ENCODE data around the gene CPTP.

GRCh38 chr1:1338278-1338677 lies 13.7 kb downstream of the CPTP start:
- TF ChIP-seq, protein P1, sequence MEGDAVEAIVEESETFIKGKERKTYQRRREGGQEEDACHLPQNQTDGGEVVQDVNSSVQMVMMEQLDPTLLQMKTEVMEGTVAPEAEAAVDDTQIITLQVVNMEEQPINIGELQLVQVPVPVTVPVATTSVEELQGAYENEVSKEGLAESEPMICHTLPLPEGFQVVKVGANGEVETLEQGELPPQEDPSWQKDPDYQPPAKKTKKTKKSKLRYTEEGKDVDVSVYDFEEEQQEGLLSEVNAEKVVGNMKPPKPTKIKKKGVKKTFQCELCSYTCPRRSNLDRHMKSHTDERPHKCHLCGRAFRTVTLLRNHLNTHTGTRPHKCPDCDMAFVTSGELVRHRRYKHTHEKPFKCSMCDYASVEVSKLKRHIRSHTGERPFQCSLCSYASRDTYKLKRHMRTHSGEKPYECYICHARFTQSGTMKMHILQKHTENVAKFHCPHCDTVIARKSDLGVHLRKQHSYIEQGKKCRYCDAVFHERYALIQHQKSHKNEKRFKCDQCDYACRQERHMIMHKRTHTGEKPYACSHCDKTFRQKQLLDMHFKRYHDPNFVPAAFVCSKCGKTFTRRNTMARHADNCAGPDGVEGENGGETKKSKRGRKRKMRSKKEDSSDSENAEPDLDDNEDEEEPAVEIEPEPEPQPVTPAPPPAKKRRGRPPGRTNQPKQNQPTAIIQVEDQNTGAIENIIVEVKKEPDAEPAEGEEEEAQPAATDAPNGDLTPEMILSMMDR (IDR thresholded peaks at IDR 0.05; ENCODE audit: low read depth, low read length, poor library complexity, severe bottlenecking), result no peak
- TF ChIP-seq EZH2phosphoT487 (IDR thresholded peaks at IDR 0.05; ENCODE audit: borderline replicate concordance, low read length), result no peak

Data from DOHH2 (cell line).